DMS 273 treated with DMSO at 0.1 percent for 48 hours (cell line): ENCODE data around the gene CAPN9.
"Not testable (repeated sequence)": the region's sequence is repeated elsewhere in the genome, so short reads cannot be mapped to it uniquely, and the experiment has no call there.

Experiments
- DNase-seq: peaks from one replicate; lab custom pipeline; 2025; lab: John Stamatoyannopoulos, UW

Gene CAPN9

DNA sequence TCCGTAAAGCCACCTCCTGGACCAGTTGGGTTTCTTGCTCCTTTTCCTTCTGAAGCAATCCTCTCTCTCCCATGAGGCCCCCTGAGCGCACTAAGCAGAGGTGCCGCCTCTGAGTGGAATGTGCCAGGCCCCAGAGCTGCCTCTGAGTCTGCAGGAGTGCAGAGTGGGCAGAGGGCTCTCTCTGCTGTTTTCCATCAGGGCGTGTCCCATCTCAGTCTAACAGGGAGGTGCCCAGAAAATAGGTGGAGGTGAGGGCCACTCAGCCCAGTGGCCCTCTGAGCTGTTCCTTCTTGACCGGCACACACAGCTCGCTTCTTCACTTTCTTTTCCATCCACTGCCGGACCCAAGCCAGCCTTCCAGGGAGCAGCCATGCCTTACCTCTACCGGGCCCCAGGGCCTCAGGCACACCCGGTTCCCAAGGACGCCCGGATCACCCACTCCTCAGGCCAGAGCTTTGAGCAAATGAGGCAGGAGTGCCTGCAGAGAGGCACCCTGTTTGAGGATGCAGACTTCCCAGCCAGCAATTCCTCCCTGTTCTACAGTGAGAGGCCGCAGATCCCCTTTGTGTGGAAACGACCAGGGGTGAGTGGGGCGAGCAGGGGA, at the start of gene CAPN9:
CAPN9 (plus strand) TSS at position 262 of the 604 bp plus-strand sequence; CDS start at position 371, 109 bp downstream.
- DNase-seq, result no peak

DNA sequence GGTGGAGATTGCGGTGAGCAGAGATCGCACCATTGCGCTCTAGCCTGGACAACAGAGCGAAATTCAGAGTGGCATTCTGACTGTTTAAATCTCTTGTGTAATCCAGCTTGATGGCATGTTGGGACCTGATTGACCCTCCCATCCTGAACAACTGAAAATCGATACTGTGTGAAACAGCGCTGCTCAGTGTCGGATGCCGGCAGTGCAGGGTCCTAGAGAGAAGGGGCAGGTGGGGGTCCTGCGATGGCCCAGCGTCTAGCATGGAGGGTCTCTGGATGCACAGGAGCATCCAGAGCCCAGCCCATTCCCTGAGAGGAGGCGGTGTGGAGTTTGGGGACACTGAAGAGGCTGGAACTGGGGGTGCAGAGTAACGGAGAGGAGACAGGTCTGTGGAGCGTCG, 49.1 kb upstream of the CAPN9 start:
- DNase-seq, result no peak

GRCh38 chr1:230698964-230699363, 48.2 kb upstream of the CAPN9 start:
- not testable (repeated sequence) for DNase-seq

GRCh38 chr1:230699716-230700115, 47.5 kb upstream of the CAPN9 start:
- no peak for DNase-seq

GRCh38 chr1:230700132-230700531, 47.1 kb upstream of the CAPN9 start:
- DNase-seq, result no peak

DNA sequence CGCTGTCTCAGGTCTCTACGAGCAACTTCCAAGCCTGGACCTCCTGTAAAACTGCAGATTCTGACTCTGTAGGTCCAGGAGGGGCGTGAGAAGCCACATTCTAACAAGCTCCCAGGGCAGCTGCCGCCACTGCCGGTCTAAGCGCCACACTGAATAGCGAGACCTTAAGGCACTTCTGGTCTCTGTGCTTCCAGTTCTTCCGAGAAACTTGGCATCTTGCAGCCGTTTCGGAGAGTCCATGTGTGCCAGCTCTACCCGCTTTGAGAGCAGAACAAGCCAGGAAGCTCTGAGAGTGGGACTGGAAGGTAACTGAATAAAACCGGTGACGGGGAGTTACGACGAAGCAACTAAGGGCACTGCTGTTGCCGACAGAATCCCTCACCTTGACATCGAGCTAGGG, 45.8 kb upstream of the CAPN9 start:
- DNase-seq, result no peak

GRCh38 chr1:230701895-230702768, 45.1 kb upstream of the CAPN9 start:
- no peak for DNase-seq

- no peak for DNase-seq
Observed at GRCh38 chr1:230702934-230703678, 44.1 kb upstream of the CAPN9 start.

DNA sequence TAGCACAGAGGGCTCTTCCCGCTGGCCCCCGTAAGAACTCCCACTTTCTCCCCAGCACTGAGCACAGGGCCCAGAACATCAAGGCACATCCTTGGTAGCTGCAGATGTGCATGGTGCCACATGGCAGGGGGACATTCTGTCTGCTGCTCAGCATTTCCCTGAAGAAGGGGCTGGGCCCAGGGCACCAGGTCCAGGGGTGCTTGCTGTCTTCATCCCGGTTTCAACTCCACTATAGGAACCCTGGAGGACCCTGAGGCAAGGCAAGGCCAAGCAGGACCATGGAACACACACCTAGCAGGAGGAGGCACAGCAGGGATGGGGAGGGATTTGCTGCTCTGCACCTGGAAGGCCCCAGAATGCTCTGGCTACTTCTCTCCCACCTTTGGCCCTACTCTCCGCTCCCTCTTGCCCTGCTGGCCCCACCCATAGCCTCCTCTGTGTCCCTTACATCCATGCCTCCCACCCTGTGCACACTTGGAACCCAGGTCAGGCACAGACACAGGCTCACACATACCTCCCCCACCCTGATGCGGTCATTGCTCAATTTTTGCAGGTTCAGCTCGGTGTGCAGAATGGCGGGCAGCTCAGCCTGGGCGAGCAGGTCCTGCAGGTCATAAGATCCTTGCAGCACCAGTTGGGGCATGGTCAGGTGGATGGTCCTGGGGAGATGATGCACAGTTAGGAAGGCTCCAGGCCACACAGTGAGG, 43.4 kb upstream of the CAPN9 start:
- DNase-seq, result no peak

DNA sequence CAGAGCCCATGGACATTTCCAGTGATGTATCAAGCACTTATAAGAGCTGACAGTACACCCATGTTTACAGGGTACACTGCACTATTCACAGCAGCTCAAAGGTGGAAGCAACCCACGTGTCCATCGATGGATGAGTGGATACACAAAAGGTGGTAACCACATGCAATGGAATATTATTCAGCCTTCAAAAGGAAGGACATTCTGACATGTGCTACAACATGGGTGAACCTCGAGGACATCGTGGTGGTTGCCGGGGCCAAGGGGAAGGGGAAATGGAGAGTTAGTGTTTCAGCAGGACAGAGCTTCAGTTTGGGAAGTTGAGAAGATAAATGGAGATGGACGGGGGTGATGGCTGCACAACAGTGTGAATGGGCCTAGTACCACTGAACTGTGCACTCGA, 42.4 kb upstream of the CAPN9 start:
- no peak for DNase-seq

- DNase-seq, result no peak
Observed at GRCh38 chr1:230705289-230706019, 41.7 kb upstream of the CAPN9 start.

- no peak for DNase-seq
Observed at GRCh38 chr1:230706020-230706699, 41.0 kb upstream of the CAPN9 start.

- no peak for DNase-seq
Observed at GRCh38 chr1:230706887-230707731, 40.1 kb upstream of the CAPN9 start.

- no peak for DNase-seq
Observed at GRCh38 chr1:230707732-230708630, 39.2 kb upstream of the CAPN9 start.

DNA sequence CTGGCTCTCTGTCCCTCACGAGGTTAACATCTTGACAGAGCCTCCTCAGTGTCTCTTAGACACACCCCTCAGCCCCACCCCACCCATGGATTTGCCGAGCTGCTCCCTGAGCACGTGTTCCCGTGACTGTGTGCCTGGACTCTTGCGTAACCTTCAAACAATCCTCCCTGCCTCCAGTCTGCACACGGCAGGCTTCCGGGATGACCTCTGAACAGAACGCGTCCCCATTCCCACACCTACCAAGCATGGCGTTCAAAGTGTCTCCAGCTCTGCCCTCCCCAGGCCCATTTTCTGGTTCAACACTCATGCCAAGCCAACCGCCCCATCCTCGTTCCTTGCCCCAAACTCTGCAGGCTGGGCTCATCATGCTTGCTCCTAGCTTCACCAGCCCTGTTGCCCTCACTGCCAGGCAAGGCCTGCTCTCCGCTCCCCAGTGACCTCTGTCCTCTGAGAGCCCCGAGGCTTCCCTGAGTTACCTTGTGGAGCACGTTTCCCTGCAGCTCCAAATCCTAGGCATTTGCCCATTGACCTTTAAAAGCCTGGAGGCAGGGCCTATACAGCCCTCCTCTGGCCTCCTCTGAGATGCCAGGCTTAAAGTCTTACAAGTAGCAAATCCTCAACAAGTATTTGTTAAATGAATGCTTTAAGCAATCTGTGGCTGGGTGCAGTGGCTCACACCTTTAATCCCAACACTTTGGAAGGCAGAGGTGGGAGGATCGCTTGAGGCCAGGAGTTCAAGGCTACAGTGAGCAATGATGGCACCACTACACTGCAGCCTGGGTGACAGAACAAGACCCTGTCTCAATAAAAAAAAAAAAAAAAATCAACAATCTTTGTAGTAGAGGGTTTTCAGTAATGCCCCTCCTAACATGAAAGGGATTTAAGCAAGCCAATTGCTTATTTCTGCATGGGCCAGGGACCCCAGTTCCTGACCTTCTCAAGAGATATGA, 38.3 kb upstream of the CAPN9 start:
- no peak for DNase-seq

GRCh38 chr1:230709619-230710542, 37.3 kb upstream of the CAPN9 start:
- DNase-seq, result no peak

GRCh38 chr1:230710543-230710904, 36.7 kb upstream of the CAPN9 start:
- no peak for DNase-seq
